ENCODE data around the gene SLC9A3. TPM values are rescaled to one million over a fixed set of nuclear protein-coding genes. Genes with fewer than 3 reads are reported as not detected.

The SLC9A3 gene
- total RNA-seq, 1 experiment from 2014 or later, result 1.5 TPM

GRCh38 chr5:522899-523440, 1.3 kb downstream of the SLC9A3 start:
- ChIA-PET RAD21 (ENCODE audit: low non-redundant PET in 1 of 2, low total read pairs in 2 of 2, uncharacterized antibody in 2 of 2, unreplicated experiment in 2 of 2) (no interaction called here), POLR2A (no interaction called here), CTCF (no interaction called here)
- Histone ChIP-seq H4K20me1 (ENCODE audit: insufficient read depth) (no peaks in the 10 kb centered on the region), H3K4me3 (replicated peaks in 1 of 2; ENCODE audit: low read depth in 1 of 2, low read length in 2 of 2) (no peak overlapping the region), H2AFZ (ENCODE audit: low read depth, low read length, poor library complexity, severe bottlenecking) (no peak overlapping the region), H3K27me3 (ENCODE audit: insufficient read depth, low read length) (no peaks in the 10 kb centered on the region; the same call in 1 of the 2 replicates), H3K4me2 (ENCODE audit: low read length) (no peak overlapping the region), H3K36me3 (ENCODE audit: control insufficient read depth in 1 of 2, insufficient read depth in 2 of 2, low read length in 2 of 2) (no peaks in the 10 kb centered on the region), H3K79me2 (ENCODE audit: insufficient read depth, low read length) (no peaks in the 10 kb centered on the region), H3K9ac (ENCODE audit: low read length) (no peak overlapping the region), H3K9me3 (ENCODE audit: control insufficient read depth in 1 of 2, insufficient read depth in 1 of 2, low read depth in 1 of 2, low read length in 2 of 2) (no peaks in the 10 kb centered on the region), H3K27ac (ENCODE audit: low read depth, low read length) (no peak overlapping the region), H3K9me2 (ENCODE audit: insufficient read depth) (no peaks in the 10 kb centered on the region), H3K4me1 (ENCODE audit: control insufficient read depth in 1 of 2, insufficient read depth in 2 of 2, low read length in 2 of 2) (no peaks in the 10 kb centered on the region)
- BruUV-seq (replicated peaks), result no TSS peak
- ATAC-seq (peak; percentile 20; the same call in 1 of the 2 replicates), DNase-seq (ENCODE audit: low read depth, low spot score) (no peak)
- intact Hi-C loops (cut with micrococcal nuclease), result no loop called here
- TF ChIP-seq EZH2phosphoT487 (IDR thresholded peaks at IDR 0.05; ENCODE audit: borderline replicate concordance), result no peak
- no peak for TF ChIP-seq ELF1 (IDR thresholded peaks at IDR 0.05; ENCODE audit: borderline replicate concordance, low read depth)
- TF ChIP-seq, protein P1, sequence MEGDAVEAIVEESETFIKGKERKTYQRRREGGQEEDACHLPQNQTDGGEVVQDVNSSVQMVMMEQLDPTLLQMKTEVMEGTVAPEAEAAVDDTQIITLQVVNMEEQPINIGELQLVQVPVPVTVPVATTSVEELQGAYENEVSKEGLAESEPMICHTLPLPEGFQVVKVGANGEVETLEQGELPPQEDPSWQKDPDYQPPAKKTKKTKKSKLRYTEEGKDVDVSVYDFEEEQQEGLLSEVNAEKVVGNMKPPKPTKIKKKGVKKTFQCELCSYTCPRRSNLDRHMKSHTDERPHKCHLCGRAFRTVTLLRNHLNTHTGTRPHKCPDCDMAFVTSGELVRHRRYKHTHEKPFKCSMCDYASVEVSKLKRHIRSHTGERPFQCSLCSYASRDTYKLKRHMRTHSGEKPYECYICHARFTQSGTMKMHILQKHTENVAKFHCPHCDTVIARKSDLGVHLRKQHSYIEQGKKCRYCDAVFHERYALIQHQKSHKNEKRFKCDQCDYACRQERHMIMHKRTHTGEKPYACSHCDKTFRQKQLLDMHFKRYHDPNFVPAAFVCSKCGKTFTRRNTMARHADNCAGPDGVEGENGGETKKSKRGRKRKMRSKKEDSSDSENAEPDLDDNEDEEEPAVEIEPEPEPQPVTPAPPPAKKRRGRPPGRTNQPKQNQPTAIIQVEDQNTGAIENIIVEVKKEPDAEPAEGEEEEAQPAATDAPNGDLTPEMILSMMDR (IDR thresholded peaks at IDR 0.05 in 2 of 3, conservative IDR thresholded peaks at IDR 0.05 in 1 of 3; ENCODE audit: borderline replicate concordance in 1 of 3, insufficient read depth in 1 of 3, low read depth in 2 of 3, low read length in 2 of 3), result no peak
- no peak for TF ChIP-seq EGR1 (IDR thresholded peaks at IDR 0.05; ENCODE audit: low read depth)
- no peak for TF ChIP-seq JUND (IDR thresholded peaks at IDR 0.05)
- TF ChIP-seq ZFX (IDR thresholded peaks at IDR 0.05), result no peak

- ChIA-PET POLR2A (no interaction called here), CTCF (no interaction called here), RAD21 (ENCODE audit: low non-redundant PET in 1 of 2, low total read pairs in 2 of 2, uncharacterized antibody in 2 of 2, unreplicated experiment in 2 of 2) (no interaction called here)
- no peaks in the 10 kb centered on the region for H3K4me1 ChIP-seq (ENCODE audit: control insufficient read depth in 1 of 2, insufficient read depth in 2 of 2, low read length in 2 of 2)
- no peaks in the 10 kb centered on the region for H3K9me2 ChIP-seq (ENCODE audit: insufficient read depth)
- no peak overlapping the region for H3K9ac ChIP-seq (ENCODE audit: low read length)
- no peak for TF ChIP-seq POLR2AphosphoS5 (IDR thresholded peaks at IDR 0.05; ENCODE audit: low read depth, low read length)
- TF ChIP-seq, protein P1 (IDR thresholded peaks at IDR 0.05 in 2 of 3, conservative IDR thresholded peaks at IDR 0.05 in 1 of 3; ENCODE audit: borderline replicate concordance in 1 of 3, insufficient read depth in 1 of 3, low read depth in 2 of 3, low read length in 2 of 3), result no peak
- DNase-seq (ENCODE audit: low read depth, low spot score) (no peak), ATAC-seq (no peak)
- H3K36me3 ChIP-seq (ENCODE audit: control insufficient read depth in 1 of 2, insufficient read depth in 2 of 2, low read length in 2 of 2), result no peaks in the 10 kb centered on the region
- H3K9me3 ChIP-seq (ENCODE audit: control insufficient read depth in 1 of 2, insufficient read depth in 1 of 2, low read depth in 1 of 2, low read length in 2 of 2), result no peaks in the 10 kb centered on the region
- no peak overlapping the region for H3K4me2 ChIP-seq (ENCODE audit: low read length)
- H3K27ac ChIP-seq (ENCODE audit: low read depth, low read length), result no peak overlapping the region
- no peak overlapping the region for H2AFZ ChIP-seq (ENCODE audit: low read depth, low read length, poor library complexity, severe bottlenecking)
- H3K27me3 ChIP-seq (ENCODE audit: insufficient read depth, low read length), result no peaks in the 10 kb centered on the region; the same call in 1 of the 2 replicates
- intact Hi-C loops (cut with micrococcal nuclease), result no loop called here
- H3K4me3 ChIP-seq (replicated peaks in 1 of 2; ENCODE audit: low read depth in 1 of 2, low read length in 2 of 2), result no peak overlapping the region
- no peaks in the 10 kb centered on the region for H4K20me1 ChIP-seq (ENCODE audit: insufficient read depth)
- no peaks in the 10 kb centered on the region for H3K79me2 ChIP-seq (ENCODE audit: insufficient read depth, low read length)
- BruUV-seq (replicated peaks), result no TSS peak
Observed at GRCh38 chr5:522116-522515, 2.1 kb downstream of the SLC9A3 start.
